Osteocyte (in vitro differentiated cells): ENCODE measurements around the gene NSMF. TPM values are rescaled to one million over a fixed set of nuclear protein-coding genes. Genes with fewer than 3 reads are reported as not detected.

Source experiments
- DNase-seq: peaks from one replicate; pipeline ENCODE4 v3.0.0; 2021; ENCODE audit warnings: mixed read lengths; ENCODE audit not compliant: unreplicated experiment; ENCODE audit errors: extremely low spot score
- H3K27ac Mint-ChIP-seq: one replicate; pipeline ENCODE4 v1.8.0; 2021; ENCODE audit warnings: mild to moderate bottlenecking, mixed read lengths; ENCODE audit not compliant: unreplicated experiment
- H3K27me3 Mint-ChIP-seq: one replicate; pipeline ENCODE4 v1.8.0; 2021; ENCODE audit warnings: mixed read lengths; ENCODE audit not compliant: unreplicated experiment
- H3K36me3 Mint-ChIP-seq: one replicate; pipeline ENCODE4 v1.8.0; 2021; ENCODE audit warnings: mixed read lengths; ENCODE audit not compliant: unreplicated experiment
- H3K4me1 Mint-ChIP-seq: one replicate; pipeline ENCODE4 v1.8.0; 2021; ENCODE audit warnings: mixed read lengths; ENCODE audit not compliant: unreplicated experiment
- H3K4me3 Mint-ChIP-seq: one replicate; pipeline ENCODE4 v1.8.0; 2021; ENCODE audit warnings: mild to moderate bottlenecking, moderate library complexity, mixed read lengths; ENCODE audit not compliant: unreplicated experiment
- H3K9me3 Mint-ChIP-seq: one replicate; pipeline ENCODE4 v1.8.0; 2021; ENCODE audit warnings: mixed read lengths; ENCODE audit not compliant: unreplicated experiment
- total RNA-seq: library from RNA; stranded (reverse); gene quantifications from 2 replicates; pipeline ENCODE4 v1.2.1, GENCODE V29; 2021
- TF ChIP-seq, protein P1 (sequence below): fragments of 200-600 bp; sonication (generic); IDR thresholded peaks from 2 replicates; pipeline ENCODE4 v1.5.0; 2021; ENCODE audit warnings: antibody characterized with exemption, mild to moderate bottlenecking, moderate library complexity

Gene NSMF
- total RNA-seq, 1 donor from 2014 or later, result 103 TPM

DNA sequence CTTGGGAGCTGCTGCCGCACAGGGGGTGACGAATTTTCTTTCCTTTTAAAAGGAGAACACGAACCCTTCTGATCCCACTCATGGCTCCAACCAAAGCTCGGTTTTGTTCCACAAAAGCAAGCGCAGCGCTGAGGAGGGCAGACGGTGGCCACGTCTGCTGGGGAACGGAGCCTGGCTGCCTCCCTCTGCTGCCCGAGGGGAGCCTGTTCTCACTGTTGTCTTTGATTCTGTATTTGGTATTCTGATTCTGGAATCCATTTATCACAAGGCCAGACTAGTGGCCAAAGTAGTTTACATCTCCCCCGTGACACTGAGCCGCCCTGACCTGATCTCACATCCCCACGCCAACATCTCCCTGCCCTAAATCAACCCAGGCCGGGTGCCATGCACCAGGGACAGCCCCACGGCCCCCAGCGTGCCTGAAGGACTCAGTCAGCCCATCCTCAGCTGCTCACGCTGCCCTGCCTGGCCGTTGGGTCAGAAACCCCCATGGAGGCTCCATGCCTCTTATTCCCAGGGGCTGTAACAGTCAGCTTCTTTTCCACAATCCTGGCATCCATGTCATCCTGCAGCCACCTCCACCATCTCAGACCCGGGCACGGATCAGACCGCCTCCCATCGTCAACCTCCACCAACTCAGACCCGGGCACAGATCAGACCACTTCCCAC, 6.7 kb upstream of the NSMF start:
- no peaks in the 10 kb centered on the region for H3K4me1 Mint-ChIP-seq
- no peak overlapping the region for H3K27ac Mint-ChIP-seq
- H3K9me3 Mint-ChIP-seq, result no peaks in the 10 kb centered on the region
- H3K27me3 Mint-ChIP-seq, result peaks cover 14% of the 10 kb centered on the region
- no peaks in the 10 kb centered on the region for H3K36me3 Mint-ChIP-seq
- DNase-seq, result no peak
- no peak overlapping the region for H3K4me3 Mint-ChIP-seq
- TF ChIP-seq, protein P1, sequence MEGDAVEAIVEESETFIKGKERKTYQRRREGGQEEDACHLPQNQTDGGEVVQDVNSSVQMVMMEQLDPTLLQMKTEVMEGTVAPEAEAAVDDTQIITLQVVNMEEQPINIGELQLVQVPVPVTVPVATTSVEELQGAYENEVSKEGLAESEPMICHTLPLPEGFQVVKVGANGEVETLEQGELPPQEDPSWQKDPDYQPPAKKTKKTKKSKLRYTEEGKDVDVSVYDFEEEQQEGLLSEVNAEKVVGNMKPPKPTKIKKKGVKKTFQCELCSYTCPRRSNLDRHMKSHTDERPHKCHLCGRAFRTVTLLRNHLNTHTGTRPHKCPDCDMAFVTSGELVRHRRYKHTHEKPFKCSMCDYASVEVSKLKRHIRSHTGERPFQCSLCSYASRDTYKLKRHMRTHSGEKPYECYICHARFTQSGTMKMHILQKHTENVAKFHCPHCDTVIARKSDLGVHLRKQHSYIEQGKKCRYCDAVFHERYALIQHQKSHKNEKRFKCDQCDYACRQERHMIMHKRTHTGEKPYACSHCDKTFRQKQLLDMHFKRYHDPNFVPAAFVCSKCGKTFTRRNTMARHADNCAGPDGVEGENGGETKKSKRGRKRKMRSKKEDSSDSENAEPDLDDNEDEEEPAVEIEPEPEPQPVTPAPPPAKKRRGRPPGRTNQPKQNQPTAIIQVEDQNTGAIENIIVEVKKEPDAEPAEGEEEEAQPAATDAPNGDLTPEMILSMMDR, result no peak

DNA sequence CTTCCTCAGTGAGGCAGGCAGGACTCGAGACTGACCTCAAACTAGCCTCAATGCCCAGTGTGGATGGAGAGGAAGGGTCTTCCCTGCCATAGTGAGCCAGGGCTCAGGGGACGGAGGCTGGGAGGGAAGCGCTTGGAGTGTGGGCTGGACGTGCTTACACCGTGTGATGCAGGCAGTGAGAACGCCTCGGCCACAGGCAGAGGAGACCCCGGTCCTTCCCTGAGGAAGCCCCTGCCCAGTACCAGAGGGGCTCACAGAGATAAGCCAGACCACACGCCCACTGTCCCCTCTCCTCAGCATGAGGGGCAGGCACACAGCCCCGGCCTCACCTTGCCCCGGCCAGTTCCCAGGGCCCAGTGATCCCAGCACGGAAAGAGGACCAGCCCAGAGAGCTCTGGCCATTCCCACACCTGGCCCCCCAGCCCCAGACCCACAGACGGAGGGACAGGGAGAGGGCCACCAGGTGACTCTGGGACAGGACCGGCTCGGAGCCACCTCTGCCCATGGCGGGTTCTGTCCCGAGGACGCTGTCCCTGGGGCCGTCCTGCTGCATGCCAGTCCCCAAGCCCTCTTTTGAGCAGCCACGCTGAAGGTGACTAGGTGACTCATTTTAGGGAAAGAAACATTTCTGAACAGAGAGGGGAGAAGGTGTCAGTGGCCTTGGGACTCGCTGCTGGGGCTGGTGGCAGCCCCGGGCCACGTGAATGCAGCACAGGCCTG, 6.0 kb upstream of the NSMF start:
- DNase-seq, result no peak
- Mint-ChIP-seq H3K4me1 (no peaks in the 10 kb centered on the region), H3K27me3 (peaks cover 9% of the 10 kb centered on the region), H3K9me3 (no peaks in the 10 kb centered on the region), H3K27ac (no peak overlapping the region), H3K36me3 (no peaks in the 10 kb centered on the region), H3K4me3 (no peak overlapping the region)
- TF ChIP-seq, protein P1, result no peak

DNA sequence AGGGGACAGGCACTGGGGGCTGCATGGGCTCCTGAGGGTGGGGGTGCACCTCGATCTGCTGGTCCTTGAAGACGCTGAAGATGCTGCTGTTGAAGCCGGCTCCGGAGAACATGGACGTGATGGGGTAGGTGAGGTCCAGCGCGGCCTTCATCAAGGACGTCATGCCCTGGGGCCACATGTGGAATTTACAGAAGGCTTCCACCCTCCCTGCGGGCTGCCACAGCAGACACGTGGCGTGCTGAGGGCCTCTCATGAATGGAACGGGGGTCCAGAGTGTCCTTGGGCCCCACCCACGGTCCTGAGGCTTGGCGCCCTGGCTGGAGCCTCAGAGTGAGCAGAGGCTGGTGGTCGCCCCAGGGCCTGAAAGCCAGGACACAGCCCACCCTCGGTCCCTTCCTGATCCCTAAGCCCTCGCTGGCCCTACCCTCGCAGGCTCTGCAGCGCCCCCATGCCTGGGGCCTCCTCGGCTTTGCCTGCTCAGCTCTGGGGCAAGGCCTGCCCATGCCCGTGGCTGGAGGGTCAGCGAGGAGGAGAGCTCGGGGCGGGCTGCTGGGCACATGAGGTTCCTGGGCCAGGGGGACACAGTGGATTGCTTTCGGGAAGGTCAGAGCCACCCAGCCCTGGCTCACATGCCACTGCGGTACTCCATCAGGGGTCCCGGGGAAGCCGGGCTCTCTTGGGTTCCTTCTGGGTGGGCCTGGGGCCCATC, 5.3 kb upstream of the NSMF start:
- DNase-seq, result no peak

DNA sequence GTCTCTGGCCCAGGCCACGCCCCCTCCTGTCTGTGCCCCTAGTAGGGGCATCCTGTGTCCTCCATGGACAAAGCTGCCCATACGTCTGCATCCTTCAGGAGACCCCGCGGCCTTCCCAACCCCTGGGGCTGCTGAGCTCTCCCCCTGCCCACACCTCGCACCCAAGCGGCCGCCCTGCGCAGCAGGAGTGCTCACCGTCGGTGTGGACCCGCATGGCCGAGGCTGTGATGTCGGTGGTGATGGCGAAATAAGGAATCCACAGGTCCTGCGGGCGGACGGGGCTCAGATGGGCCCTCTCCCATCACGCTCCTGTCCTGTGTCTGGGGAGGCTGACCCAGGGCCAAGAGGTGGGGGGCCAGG, 4.8 kb upstream of the NSMF start:
- TF ChIP-seq, protein P1, result no peak
- Mint-ChIP-seq H3K9me3 (no peaks in the 10 kb centered on the region), H3K4me3 (no peak overlapping the region), H3K27ac (no peak overlapping the region), H3K4me1 (no peaks in the 10 kb centered on the region), H3K36me3 (no peaks in the 10 kb centered on the region), H3K27me3 (peaks cover 3% of the 10 kb centered on the region)
- no peak for DNase-seq

More for the DNA sequence above, 5.3 kb upstream of the NSMF start:
- no peaks in the 10 kb centered on the region for H3K4me1 Mint-ChIP-seq
- TF ChIP-seq, protein P1, result no peak
- peaks cover 8% of the 10 kb centered on the region for H3K27me3 Mint-ChIP-seq
- H3K27ac Mint-ChIP-seq, result no peak overlapping the region
- no peak overlapping the region for H3K4me3 Mint-ChIP-seq
- H3K36me3 Mint-ChIP-seq, result no peaks in the 10 kb centered on the region
- no peaks in the 10 kb centered on the region for H3K9me3 Mint-ChIP-seq
